Activated naive CD8-positive, alpha-beta T cell treated with anti-CD3 and anti-CD28 coated beads, Interleukin-2, amount 10 ng/mL, durations not matched to agents 7 days and 5 days (primary cell): Measurements from ENCODE around the gene GPX5. TPM values are rescaled to one million over a fixed set of nuclear protein-coding genes. Genes with fewer than 3 reads are reported as not detected.

Experiments
- ATAC-seq: fragments of 150-1000 bp; cut with Tn5 transposase; one replicate; pipeline ENCODE4 v1.10.0; 2021; ENCODE audit warnings: low read depth, moderate library complexity
- POLR2A ChIA-PET: fragments of 350-600 bp; sonication (Branson Sonifier 250); formaldehyde crosslinking; loops from one replicate; lab custom pipeline; 2021; ENCODE audit warnings: antibody characterized with exemption; lab: Charles Lee
- DNase-seq: peaks from one replicate; pipeline ENCODE4 v3.0.0; 2021
- H3K27ac Mint-ChIP-seq: one replicate; pipeline ENCODE4 v1.8.0; 2022; ENCODE audit warnings: mild to moderate bottlenecking, mixed read lengths
- H3K27me3 Mint-ChIP-seq: one replicate; pipeline ENCODE4 v1.8.0; 2022; ENCODE audit warnings: mild to moderate bottlenecking, moderate library complexity, mixed read lengths
- H3K36me3 Mint-ChIP-seq: one replicate; pipeline ENCODE4 v1.8.0; 2021; ENCODE audit warnings: mild to moderate bottlenecking, mixed read lengths
- H3K4me1 Mint-ChIP-seq: one replicate; pipeline ENCODE4 v1.8.0; 2021; ENCODE audit warnings: mixed read lengths
- H3K4me3 Mint-ChIP-seq: one replicate; pipeline ENCODE4 v1.8.0; 2022; ENCODE audit warnings: mild to moderate bottlenecking, moderate library complexity, mixed read lengths
- H3K9me3 Mint-ChIP-seq: one replicate; pipeline ENCODE4 v1.8.0; 2021; ENCODE audit warnings: mixed read lengths
- total RNA-seq, 2 experiments: library from RNA; stranded (reverse); gene quantifications; one replicate each; pipeline ENCODE4 v1.2.3, GENCODE V29; 2021

GPX5 gene
- total RNA-seq = not detected

- ATAC-seq = peak; percentile 53
- Mint-ChIP-seq H3K4me3 (no peak within 1 kb of the TSS), H3K9me3 (no peaks in the 10 kb centered on the region), H3K27ac (no peak within 1 kb of the TSS), H3K27me3 (peaks cover 53% of the 10 kb centered on the region), H3K36me3 (no peaks in the 10 kb centered on the region), H3K4me1 (peaks cover 29% of the 10 kb centered on the region)
- peak; percentile 43 for DNase-seq
- POLR2A ChIA-PET = no interaction called here
These were observed at the start of gene GPX5 for GRCh38 chr6:28525496-28526039. Gene GPX5, plus strand, starts transcription at chr6:28525881. Its CDS starts 133 bp downstream, at chr6:28526014.

DNA sequence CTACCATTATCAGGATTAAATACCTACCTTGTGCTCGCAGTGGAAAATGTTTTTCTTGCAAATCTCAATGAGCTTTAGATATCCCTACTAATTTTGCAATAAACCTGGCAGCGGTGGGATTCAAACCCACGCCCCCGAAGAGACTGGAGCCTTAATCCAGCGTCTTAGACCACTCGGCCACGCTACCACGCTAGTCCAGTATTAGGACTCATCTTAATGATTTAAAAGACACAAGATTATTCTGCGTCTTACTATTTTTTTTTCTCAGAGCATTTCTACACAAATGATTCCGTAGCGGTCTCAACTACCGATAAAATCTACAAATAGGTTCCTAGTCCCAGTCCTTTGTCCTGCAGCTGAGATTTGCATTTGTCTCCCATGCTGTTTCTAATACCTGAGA is 47.2 kb upstream of the GPX5 start:
- H3K36me3 Mint-ChIP-seq = no peaks in the 10 kb centered on the region
- DNase-seq = no peak
- ATAC-seq = no peak
- H3K27ac Mint-ChIP-seq = no peak overlapping the region
- peak overlapping the region; percentile 40 for H3K4me3 Mint-ChIP-seq
- H3K9me3 Mint-ChIP-seq = peaks cover 2% of the 10 kb centered on the region
- POLR2A ChIA-PET = interaction anchor here (0.6 kb wide), 1 partner anchor 286 kb away, joined by 3 read pairs; no protein-coding TSS in a partner anchor
- peaks cover 84% of the 10 kb centered on the region for H3K27me3 Mint-ChIP-seq
- peaks cover 13% of the 10 kb centered on the region for H3K4me1 Mint-ChIP-seq

DNA sequence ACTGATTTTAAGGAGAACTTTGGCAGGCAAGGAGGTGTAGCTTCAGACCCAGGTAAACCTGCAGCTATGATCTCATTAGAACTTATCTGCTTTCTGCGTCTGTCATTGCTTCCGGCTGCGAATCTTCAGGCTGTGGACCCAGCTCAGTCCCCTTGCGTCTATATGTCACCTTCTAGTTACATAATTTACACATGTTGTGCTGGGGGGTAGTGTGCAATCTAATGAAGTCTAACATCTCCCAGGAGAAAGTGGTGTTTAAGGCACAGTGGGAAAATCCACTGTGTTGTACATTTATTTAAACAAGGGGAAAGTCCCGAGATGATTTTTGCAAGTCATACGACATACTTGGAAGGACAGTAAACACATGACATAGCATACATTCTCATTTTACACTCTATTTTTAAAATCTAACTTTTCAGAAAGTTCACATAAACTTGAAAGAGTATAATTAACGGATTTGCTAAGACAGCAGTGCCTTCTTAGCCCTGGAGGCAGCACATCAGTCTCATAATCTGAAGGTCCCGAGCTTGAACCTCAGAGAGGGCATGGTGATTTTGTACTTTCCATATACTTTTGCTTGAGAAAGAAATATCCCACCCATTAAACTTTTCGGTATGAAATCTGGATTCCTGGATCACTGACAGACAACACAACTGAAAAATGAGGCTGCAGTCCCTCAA is 45.3 kb upstream of the GPX5 start:
- POLR2A ChIA-PET = interaction anchor here (1.0 kb wide), 1 partner anchor 37 kb away, joined by 3 read pairs; the partner anchor contains the start of gene ZSCAN23
- ATAC-seq = no peak
- H3K4me3 Mint-ChIP-seq = no peak overlapping the region
- peaks cover 9% of the 10 kb centered on the region for H3K4me1 Mint-ChIP-seq
- peaks cover 5% of the 10 kb centered on the region for H3K9me3 Mint-ChIP-seq
- H3K27me3 Mint-ChIP-seq = peaks cover 81% of the 10 kb centered on the region
- H3K36me3 Mint-ChIP-seq = peaks cover 1% of the 10 kb centered on the region
- H3K27ac Mint-ChIP-seq = no peak overlapping the region
- no peak for DNase-seq

- Mint-ChIP-seq H3K9me3 (peaks cover 10% of the 10 kb centered on the region), H3K36me3 (peaks cover 3% of the 10 kb centered on the region), H3K27me3 (peaks cover 72% of the 10 kb centered on the region), H3K4me3 (no peak overlapping the region), H3K4me1 (peaks cover 20% of the 10 kb centered on the region), H3K27ac (no peak overlapping the region)
- POLR2A ChIA-PET = no interaction called here
- DNase-seq (no peak), ATAC-seq (no peak)
These were observed 40.2 kb upstream of the GPX5 start for GRCh38 chr6:28485482-28485881.

- no peak overlapping the region for H3K4me3 Mint-ChIP-seq
- POLR2A ChIA-PET = no interaction called here
- H3K27me3 Mint-ChIP-seq = peaks cover 69% of the 10 kb centered on the region
These were observed 39.1 kb upstream of the GPX5 start for GRCh38 chr6:28486533-28486932.

DNA sequence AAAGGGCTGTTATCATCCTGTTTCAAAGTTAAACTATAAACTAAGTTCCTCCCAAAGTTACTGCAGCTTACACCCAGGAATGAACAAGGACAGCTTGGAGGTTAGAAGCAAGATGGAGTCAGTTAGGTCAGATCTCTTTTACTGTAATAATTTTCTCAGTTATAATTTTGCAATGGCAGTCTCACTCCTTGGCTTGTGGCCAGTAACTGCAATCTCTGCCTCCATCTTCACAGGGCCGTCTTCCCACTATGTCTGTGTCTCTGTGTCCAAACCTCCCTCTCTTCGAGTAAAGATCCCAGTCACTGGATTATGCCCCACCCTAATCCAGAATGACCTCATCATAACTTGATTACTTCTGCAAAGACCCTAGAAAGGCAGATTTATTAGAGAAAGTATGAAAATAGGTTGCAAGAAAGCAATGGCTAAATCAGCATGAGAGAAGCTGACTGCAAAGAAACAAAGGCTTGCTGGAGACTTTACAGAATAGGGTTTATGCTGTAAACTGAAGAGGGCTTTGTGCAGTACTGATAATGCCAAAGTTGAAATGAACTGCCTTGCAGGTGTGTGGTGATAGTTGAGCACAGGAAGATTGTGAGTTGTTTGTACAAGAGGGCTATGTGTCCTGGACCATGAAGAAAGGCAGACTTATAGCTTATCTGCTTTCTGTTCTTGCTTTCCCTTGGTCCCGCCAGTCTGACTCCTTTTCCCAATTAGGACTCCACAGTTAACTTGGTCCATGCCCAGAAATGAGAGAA is 38.5 kb upstream of the GPX5 start:
- no peak overlapping the region for H3K4me3 Mint-ChIP-seq
- DNase-seq (no peak), ATAC-seq (no peak)
- H3K27me3 Mint-ChIP-seq = peaks cover 71% of the 10 kb centered on the region
- peaks cover 9% of the 10 kb centered on the region for H3K9me3 Mint-ChIP-seq
- POLR2A ChIA-PET = no interaction called here
- no peak overlapping the region for H3K27ac Mint-ChIP-seq
- peaks cover 30% of the 10 kb centered on the region for H3K4me1 Mint-ChIP-seq
- H3K36me3 Mint-ChIP-seq = peaks cover 3% of the 10 kb centered on the region

More at GRCh38 chr6:28486533-28486932, 39.1 kb upstream of the GPX5 start:
- peaks cover 29% of the 10 kb centered on the region for H3K4me1 Mint-ChIP-seq
- peaks cover 10% of the 10 kb centered on the region for H3K9me3 Mint-ChIP-seq
- no peak for ATAC-seq
- no peak for DNase-seq
- H3K36me3 Mint-ChIP-seq = peaks cover 3% of the 10 kb centered on the region
- no peak overlapping the region for H3K27ac Mint-ChIP-seq

DNA sequence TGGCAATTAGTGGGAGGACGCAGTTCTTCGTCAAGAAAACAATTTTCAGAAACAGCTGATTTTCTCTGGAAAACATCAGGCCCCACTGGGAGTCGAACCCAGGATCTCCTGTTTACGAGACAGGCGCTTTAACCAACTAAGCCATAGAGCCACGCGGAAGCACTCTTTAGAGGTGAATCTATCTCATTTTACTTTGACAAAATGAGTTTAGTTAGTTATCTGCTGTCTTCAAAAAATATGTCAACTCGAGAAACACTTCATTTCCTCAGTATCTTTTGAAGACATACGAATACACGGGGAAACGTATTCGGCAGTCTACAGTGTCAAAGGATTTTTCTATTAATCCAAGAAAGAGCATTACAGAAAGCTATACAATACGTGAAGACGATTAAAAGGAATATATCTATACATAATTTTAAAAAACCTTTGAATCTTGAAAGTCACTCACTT is 36.7 kb upstream of the GPX5 start:
- peak overlapping the region; percentile 82 for H3K4me3 Mint-ChIP-seq
- peaks cover 8% of the 10 kb centered on the region for H3K9me3 Mint-ChIP-seq
- POLR2A ChIA-PET = interaction anchor here (0.6 to 1.2 kb wide), 8 partner anchors 12 to 620 kb away, joined by 3 to 7 read pairs (median 4); partner anchors contain the start of gene ZSCAN23
- ATAC-seq (no peak), DNase-seq (no peak)
- H3K4me1 Mint-ChIP-seq = peaks cover 34% of the 10 kb centered on the region
- H3K36me3 Mint-ChIP-seq = peaks cover 3% of the 10 kb centered on the region
- H3K27me3 Mint-ChIP-seq = peaks cover 67% of the 10 kb centered on the region
- H3K27ac Mint-ChIP-seq = peak overlapping the region; percentile 82

DNA sequence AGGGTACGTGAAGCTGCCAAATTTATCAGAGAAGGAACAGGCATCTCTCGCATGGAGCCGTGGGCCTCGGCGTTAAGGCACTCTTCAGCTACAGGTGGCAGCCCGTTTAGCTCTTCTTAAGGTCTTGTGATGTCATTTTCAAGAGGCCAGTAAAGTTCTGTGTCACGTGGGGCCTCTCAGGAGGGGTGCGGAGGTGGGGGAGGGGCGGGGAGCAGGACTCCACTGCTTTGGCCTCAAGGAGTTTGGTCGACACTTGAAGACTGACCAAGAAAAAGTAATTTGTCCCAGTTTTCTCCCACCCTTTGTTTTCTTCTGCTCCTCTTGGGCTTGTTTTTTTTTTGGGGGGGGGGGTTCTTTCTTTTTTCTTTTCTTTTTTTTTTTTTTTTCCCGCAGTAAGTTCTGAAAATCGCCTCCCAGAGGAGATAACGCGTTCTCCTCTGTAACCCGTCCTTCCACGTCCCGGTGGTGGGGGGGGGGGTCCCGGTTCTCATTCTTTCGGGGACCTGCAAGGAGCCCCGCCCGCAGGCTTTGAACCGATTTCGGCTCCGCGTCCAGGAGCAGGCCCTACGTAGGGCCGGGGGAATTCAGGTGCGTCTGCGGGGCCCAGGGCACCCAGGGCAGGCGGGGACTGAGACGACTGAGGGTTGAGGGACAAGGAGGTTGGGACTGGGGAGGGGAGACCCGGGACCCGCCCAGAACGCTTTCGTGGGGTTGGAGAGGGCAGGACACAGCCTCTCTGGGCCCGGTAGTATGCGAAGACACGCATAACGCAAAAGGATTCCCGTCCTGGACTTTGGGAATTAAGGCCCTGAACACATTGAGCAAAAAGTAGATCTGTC is 36.1 kb upstream of the GPX5 start:
- Mint-ChIP-seq H3K4me1 (peaks cover 34% of the 10 kb centered on the region), H3K27ac (peak overlapping the region; percentile 82), H3K4me3 (peak overlapping the region; percentile 82), H3K36me3 (peaks cover 3% of the 10 kb centered on the region), H3K27me3 (peaks cover 67% of the 10 kb centered on the region), H3K9me3 (peaks cover 8% of the 10 kb centered on the region)
- POLR2A ChIA-PET = interaction anchor here (0.6 to 1.2 kb wide), 8 partner anchors 13 to 620 kb away, joined by 3 to 7 read pairs (median 4); partner anchors contain the start of gene ZSCAN23
- DNase-seq (peak; percentile 55), ATAC-seq (peak; percentile 84)

DNA sequence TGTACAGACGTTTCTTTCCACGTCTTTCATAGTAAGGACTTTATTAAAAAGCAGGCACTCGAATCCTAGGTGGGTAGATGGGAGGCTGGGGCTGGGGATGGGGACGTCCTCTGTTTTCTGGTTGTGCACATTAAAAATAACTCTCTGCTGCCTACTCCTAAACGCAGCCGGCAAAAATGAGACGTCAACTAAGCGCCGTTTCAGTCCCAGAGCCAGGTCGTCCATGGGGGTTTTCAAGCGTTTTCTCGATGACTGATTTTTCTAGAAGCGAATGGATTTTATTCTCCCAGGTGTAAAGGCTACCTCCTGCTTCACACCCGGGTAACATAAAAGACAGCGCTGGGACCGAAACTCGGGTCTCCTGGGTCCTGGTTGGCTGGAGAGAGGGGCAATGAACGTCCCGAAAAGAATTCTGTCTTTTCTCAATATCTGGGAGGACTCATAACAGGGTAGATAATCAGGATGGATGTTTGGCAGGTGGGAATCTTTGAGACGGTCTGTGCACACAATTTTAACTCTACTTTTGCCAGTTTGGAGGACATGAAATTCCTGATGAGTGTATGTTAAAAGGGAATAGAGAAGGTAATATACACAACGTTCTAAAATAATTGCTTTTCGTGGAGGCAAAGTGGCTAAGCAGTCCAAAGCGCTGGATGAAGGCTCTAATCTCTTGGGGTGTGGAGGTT is 35.3 kb upstream of the GPX5 start:
- POLR2A ChIA-PET = no interaction called here
- H3K4me1 Mint-ChIP-seq = peaks cover 32% of the 10 kb centered on the region
- peak; percentile 18 for ATAC-seq
- DNase-seq = no peak
- H3K27me3 Mint-ChIP-seq = peaks cover 69% of the 10 kb centered on the region
- H3K36me3 Mint-ChIP-seq = peaks cover 2% of the 10 kb centered on the region
- H3K27ac Mint-ChIP-seq = peak overlapping the region; percentile 66
- H3K9me3 Mint-ChIP-seq = peaks cover 6% of the 10 kb centered on the region
- peak overlapping the region; percentile 82 for H3K4me3 Mint-ChIP-seq

- Mint-ChIP-seq H3K9me3 (peaks cover 1% of the 10 kb centered on the region), H3K27ac (no peak overlapping the region), H3K36me3 (no peaks in the 10 kb centered on the region), H3K4me3 (no peak overlapping the region), H3K4me1 (peaks cover 29% of the 10 kb centered on the region), H3K27me3 (peaks cover 67% of the 10 kb centered on the region)
- POLR2A ChIA-PET = no interaction called here
- ATAC-seq (no peak), DNase-seq (no peak)
These were observed 33.7 kb upstream of the GPX5 start for GRCh38 chr6:28491984-28492317.

GRCh38 chr6:28496099-28496779 is 29.4 kb upstream of the GPX5 start:
- POLR2A ChIA-PET = interaction anchor here (0.6 to 1.2 kb wide), 2 partner anchors 109 to 139 kb away, joined by 3 read pairs; no protein-coding TSS in a partner anchor
- ATAC-seq (no peak), DNase-seq (no peak)
- Mint-ChIP-seq H3K4me1 (peaks cover 8% of the 10 kb centered on the region), H3K9me3 (no peaks in the 10 kb centered on the region), H3K27ac (no peak overlapping the region), H3K4me3 (no peak overlapping the region), H3K27me3 (peaks cover 54% of the 10 kb centered on the region), H3K36me3 (no peaks in the 10 kb centered on the region)

GRCh38 chr6:28497306-28497705 is 28.4 kb upstream of the GPX5 start:
- H3K9me3 Mint-ChIP-seq = no peaks in the 10 kb centered on the region

More at GRCh38 chr6:28497306-28497705, 28.4 kb upstream of the GPX5 start:
- POLR2A ChIA-PET = interaction anchor here (0.6 kb wide), 1 partner anchor 108 kb away, joined by 3 read pairs; no protein-coding TSS in a partner anchor
- Mint-ChIP-seq H3K4me1 (peaks cover 3% of the 10 kb centered on the region), H3K27ac (no peak overlapping the region), H3K4me3 (no peak overlapping the region), H3K27me3 (peaks cover 43% of the 10 kb centered on the region), H3K36me3 (no peaks in the 10 kb centered on the region)
- ATAC-seq = no peak
- no peak for DNase-seq
